Stimulated activated CD8-positive, alpha-beta memory T cell treated with anti-CD3 and anti-CD28 coated beads, Interleukin-15, amount 100 ng/mL, for 4 hours (primary cell): ENCODE measurements around the gene WBP2NL.
A peak's percentile ranks its signal among the peaks of the same experiment; 100 is the strongest.
"Not testable (repeated sequence)": the region's sequence is repeated elsewhere in the genome, so short reads cannot be mapped to it uniquely, and the experiment has no call there.

Source experiments
- DNase-seq, 2 donors: peaks; one replicate each; pipeline ENCODE4 v3.0.0-alpha.2; 2020; ENCODE audit warnings: low read depth in 2 of 2

The WBP2NL gene

GRCh38 chr22:42033263-42034181, 34.9 kb downstream of the WBP2NL start:
- no peak for DNase-seq

GRCh38 chr22:42035256-42035655, 36.7 kb downstream of the WBP2NL start:
- DNase-seq = no peak

DNA sequence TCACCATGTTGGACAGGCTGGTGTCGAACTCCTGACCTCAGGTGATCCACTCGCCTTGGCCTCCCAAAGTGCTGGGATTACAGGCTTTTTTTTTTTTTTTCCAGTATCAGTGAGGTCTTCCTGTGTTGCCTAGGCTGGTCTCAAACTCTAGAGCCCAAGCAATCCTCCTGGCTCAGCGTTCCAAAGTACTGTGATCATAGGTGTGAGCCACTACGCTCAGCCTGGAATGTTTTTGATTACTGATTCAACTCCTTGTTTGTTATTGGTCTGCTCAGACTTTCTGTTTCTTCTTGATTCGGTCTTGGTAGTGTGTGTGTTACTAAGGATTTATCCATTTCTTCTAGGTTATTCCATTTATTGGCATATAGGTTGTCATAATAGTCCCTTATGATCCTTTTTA, 40.7 kb downstream of the WBP2NL start:
- no peak for DNase-seq

DNA sequence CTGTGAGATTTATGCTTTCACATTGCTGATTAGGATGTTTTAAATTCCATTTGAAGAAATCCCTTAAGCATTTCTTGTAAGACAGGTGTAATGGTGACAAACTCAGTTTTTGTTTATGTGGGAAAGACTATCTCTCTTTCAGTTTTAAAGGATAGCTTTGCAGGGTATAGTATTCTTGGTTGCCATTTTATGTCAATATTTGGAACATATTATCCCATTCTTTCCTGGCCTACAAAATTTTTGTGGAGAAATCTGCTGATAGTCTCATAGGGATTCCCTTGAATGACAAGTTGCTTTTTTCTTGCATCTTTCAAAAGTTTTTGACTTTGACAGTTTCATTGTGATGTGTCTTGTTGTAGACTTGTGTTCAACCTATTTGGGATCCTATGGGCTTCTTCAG, 43.2 kb downstream of the WBP2NL start:
- DNase-seq = no peak

DNA sequence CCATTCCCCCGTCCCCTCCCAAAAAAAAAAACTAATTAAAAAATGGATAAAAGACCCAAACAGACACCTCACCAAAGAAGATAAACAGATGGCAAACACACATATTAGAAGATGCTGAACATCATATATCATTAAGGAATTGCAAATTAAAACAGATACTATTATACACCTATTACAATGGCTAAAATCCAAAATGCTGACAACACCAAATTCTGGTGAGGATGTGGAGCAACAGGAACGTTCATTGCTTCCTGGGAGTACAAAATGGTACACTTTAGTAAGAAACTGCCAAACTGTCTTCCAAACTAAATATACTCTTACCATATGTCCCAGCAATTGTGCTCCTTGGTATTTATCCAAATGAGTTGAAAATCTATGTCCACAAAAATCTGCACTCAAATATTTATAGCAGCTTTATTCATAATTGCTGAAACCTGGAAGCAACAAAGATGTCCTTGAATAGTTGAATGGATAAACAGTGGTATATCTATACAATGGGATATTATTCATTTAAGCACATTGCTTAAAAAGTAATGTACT, 52.1 kb downstream of the WBP2NL start:
- no peak for DNase-seq

- no peak for DNase-seq
Measured at GRCh38 chr22:42052765-42053164, 54.2 kb downstream of the WBP2NL start.

GRCh38 chr22:42056757-42057511, 58.3 kb downstream of the WBP2NL start:
- no peak for DNase-seq

GRCh38 chr22:42060489-42060888, 61.9 kb downstream of the WBP2NL start:
- no peak for DNase-seq

GRCh38 chr22:42061041-42061440, 62.5 kb downstream of the WBP2NL start:
- DNase-seq = no peak

GRCh38 chr22:42062506-42063170, 64.0 kb downstream of the WBP2NL start:
- no peak for DNase-seq

DNA sequence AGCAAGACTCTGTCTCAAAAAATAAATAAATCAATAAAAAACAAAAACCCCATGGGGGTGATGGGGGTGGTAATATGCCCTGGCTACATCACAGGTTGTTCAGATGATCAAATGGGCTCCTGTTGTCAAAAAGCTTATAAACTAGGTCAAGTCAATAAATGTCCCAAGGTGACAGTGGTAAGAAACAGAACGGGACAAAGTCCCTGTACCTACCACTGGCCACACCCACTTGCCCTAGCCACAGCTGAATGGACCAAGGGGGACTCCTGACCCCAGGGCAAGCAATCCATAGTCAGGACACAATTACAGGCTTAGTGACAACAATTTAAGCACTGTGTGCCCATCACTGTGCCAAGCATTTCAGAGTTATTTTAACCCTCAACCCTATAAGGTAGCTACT, 66.0 kb downstream of the WBP2NL start:
- no peak for DNase-seq

DNA sequence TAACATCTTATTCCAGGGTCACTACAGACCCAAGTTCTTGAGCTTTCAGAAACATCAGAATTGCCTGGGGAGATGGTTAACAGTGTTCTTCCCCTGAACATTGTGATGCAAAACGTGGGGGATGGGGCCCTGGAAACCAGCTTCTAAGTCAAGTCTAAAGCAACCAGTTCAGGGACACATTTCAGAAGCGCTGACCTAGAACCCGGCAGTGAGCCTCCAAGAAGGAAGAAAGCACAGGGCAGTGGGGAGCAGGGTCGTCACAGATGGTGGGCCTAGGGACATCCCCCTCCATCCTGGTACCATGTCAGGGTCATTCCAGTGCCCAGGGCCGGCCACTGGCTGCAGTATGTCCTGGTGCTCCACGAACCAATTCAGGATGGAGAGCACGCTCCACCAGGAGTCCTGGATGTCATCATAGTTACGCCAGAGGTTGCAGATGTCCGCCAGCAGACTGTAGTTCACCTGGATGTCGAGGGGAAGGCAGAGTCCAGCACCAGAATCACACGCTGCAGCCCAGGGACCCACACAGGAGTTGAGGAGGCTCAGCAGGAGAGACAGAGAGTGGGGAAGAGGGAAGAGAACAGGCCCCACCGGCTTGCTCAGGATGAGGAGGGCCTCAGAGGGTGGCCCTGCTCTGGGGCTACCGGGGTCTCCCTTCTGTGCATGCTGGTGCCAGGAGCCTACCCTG, 67.0 kb downstream of the WBP2NL start:
- no peak for DNase-seq

- no peak for DNase-seq
Measured at GRCh38 chr22:42066126-42066761, 67.7 kb downstream of the WBP2NL start.

DNA sequence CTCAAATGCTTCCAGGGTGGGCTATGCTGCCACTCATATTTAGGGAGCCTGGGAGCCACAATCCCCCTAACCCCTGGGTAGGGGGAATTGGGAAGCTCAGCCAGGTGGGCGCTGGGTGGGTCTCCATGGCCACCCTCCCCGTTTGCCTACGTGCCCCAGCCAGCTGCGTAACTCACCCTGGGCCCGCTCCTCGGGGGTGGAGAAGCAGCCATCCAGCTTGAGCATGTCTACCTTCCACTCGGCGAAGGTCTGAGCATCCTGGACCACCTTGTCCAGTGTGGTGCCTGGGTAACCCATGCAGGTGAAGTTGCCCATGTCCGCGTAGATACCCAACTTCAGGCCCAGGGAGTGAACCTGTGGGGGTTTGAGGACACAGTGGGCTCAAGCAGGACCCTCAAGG, 68.3 kb downstream of the WBP2NL start:
- no peak for DNase-seq

GRCh38 chr22:42067671-42068251, 69.2 kb downstream of the WBP2NL start:
- DNase-seq = no peak

GRCh38 chr22:42068291-42068690, 69.7 kb downstream of the WBP2NL start:
- DNase-seq = no peak

- no peak for DNase-seq
Measured at GRCh38 chr22:42069801-42070516, 71.4 kb downstream of the WBP2NL start.

GRCh38 chr22:42070517-42071422, 72.2 kb downstream of the WBP2NL start, which contains the start of gene NAGA:
TSS of gene NAGA (minus strand) at chr22:42070812. CDS start at chr22:42070297, 515 bp downstream.
- peak; percentile 67 to 85 for DNase-seq

- DNase-seq = not testable (repeated sequence)
Measured at GRCh38 chr22:42071508-42071907, 72.9 kb downstream of the WBP2NL start.
